AG04449 (cell line): ENCODE results near the gene RPL12.

ENCODE experiments used
- CTCF ChIA-PET: fragments of 350-600 bp; formaldehyde crosslinking; extraction: SDS; loops from one replicate; lab custom pipeline; 2021; ENCODE audit warnings: antibody characterized with exemption; lab: Yijun Ruan, JAX
- POLR2A ChIA-PET: fragments of 400-600, 350-600 bp; formaldehyde crosslinking; extraction: SDS; loops from one replicate; lab custom pipeline; 2020; ENCODE audit warnings: antibody characterized with exemption, inconsistent platforms; lab: Yijun Ruan, JAX
- DNase-seq: peaks from one replicate; pipeline ENCODE4 v3.0.0-alpha.2; 2010; ENCODE audit warnings: low read depth, low spot score
- H3K4me3 ChIP-seq: 2 replicates; pipeline ENCODE4 v1.5.1; 2011; ENCODE audit warnings: low read depth, mild to moderate bottlenecking, control low read depth, low read length
- TF ChIP-seq, protein P1 (sequence below): IDR thresholded peaks from one replicate; pipeline ENCODE4 v1.5.1; 2011; ENCODE audit warnings: mild to moderate bottlenecking, moderate library complexity, low read length, control low read depth, inconsistent platforms; ENCODE audit not compliant: insufficient read depth; ENCODE audit errors: missing control alignments

Gene RPL12

DNA sequence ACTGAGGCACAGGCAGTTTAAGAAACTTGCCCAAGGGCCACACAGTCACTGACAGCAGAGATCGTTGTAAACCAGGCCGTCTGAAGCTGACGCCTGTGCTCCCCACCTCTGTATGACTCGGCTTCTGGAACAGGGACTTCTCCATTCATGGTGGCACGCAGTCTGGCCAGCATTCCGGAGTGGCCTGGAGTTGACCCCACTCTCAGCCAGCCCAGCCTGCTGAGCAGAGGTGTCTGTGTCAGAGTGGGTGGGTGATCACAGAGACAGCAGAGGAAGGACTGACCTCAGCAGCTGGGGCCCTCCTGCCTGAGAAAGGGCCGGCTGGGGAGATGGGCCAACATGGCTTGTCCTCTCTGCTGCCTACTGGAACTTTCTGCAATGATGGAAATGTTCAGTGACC, 12.7 kb upstream of the RPL12 start:
- ChIA-PET CTCF (interaction anchor here (1.4 kb wide), 1 partner anchor 8 kb away, joined by 3 read pairs; no protein-coding TSS in a partner anchor), POLR2A (no interaction called here)
- DNase-seq: no peak
- TF ChIP-seq, protein P1, sequence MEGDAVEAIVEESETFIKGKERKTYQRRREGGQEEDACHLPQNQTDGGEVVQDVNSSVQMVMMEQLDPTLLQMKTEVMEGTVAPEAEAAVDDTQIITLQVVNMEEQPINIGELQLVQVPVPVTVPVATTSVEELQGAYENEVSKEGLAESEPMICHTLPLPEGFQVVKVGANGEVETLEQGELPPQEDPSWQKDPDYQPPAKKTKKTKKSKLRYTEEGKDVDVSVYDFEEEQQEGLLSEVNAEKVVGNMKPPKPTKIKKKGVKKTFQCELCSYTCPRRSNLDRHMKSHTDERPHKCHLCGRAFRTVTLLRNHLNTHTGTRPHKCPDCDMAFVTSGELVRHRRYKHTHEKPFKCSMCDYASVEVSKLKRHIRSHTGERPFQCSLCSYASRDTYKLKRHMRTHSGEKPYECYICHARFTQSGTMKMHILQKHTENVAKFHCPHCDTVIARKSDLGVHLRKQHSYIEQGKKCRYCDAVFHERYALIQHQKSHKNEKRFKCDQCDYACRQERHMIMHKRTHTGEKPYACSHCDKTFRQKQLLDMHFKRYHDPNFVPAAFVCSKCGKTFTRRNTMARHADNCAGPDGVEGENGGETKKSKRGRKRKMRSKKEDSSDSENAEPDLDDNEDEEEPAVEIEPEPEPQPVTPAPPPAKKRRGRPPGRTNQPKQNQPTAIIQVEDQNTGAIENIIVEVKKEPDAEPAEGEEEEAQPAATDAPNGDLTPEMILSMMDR: no peak
- no peak overlapping the region for H3K4me3 ChIP-seq

DNA sequence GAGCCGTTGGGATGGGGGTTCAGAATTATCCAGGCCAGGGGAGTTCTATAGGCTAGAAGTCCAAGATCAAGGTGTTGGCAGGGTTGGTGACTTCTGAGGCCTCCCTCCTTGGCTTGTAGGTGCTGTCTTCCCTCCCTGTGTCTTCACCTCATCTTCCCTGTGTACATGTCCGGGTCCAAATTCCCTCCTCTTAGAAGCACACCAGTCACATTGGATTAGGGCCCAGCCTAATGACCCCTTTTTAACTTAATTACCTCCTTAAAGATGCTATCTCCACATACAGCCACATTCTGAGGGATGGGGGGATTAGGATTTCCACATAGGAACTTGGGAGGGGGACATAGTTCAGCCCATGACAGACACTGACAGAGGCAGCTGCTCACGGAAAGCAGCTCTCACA, 12.2 kb upstream of the RPL12 start:
- CTCF ChIA-PET: interaction anchor here (0.6 to 1.9 kb wide), 3 partner anchors 10 to 271 kb away, joined by 3 to 7 read pairs (median 3); partner anchors contain the start of gene TOR2A
- no peak overlapping the region for H3K4me3 ChIP-seq
- POLR2A ChIA-PET: no interaction called here
- TF ChIP-seq, protein P1: no peak
- no peak for DNase-seq

DNA sequence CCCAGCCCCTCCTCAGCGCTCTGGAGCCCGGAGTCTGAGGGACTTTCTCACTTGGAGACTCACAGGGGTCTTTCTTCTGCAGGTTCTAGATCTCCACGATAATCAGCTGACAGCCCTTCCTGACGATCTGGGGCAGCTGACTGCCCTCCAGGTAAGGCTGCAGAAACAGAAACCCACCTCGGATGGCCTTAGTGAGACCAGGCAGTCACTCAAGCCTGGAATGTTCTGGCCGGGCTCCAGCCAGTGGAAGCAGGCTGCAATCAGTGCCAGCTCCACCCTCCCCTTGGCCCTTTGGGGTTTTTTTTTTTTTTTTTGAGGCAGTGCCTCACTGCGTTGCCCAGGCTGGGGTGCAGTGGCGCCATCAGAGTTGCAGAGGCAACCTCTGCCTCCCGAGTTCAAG, 7.7 kb upstream of the RPL12 start:
- TF ChIP-seq, protein P1: no peak
- ChIA-PET CTCF (no interaction called here), POLR2A (no interaction called here)
- DNase-seq: no peak
- no peak overlapping the region for H3K4me3 ChIP-seq

DNA sequence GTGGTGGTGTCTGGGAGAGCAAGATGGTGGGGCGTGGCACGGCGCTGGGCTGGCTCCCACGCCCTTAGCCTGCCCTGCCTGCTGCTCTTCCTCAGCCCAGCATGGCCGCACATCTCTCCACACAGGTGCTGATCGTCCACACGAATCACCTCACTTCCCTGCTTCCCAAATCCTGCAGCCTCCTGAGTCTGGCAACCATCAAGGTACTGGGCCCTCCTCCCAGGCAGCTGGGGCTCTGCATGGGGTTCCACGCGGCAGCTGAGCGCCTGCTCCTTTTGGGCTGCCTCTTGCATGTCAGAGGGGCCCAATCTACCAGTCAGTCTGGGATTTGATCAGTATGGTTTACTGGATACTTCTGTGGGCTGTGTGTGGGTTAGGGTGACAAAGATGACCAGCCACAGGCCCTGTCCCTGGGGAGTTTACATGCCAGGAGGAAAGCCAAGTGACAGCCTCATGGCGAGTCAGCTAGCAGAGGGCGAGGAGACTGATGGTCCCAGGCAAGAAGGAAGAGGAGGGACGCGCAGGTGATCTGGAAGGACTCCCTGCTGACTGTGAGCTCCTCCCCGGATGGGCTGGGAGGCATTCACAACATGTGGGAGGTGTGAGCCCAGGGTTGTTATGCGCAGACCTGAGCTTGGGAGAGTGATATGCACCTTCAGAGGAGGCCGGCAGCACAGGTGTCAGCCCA, 6.1 kb upstream of the RPL12 start:
- POLR2A ChIA-PET: no interaction called here
- H3K4me3 ChIP-seq: no peak overlapping the region
- TF ChIP-seq, protein P1: no peak
- CTCF ChIA-PET: no interaction called here
- no peak for DNase-seq

DNA sequence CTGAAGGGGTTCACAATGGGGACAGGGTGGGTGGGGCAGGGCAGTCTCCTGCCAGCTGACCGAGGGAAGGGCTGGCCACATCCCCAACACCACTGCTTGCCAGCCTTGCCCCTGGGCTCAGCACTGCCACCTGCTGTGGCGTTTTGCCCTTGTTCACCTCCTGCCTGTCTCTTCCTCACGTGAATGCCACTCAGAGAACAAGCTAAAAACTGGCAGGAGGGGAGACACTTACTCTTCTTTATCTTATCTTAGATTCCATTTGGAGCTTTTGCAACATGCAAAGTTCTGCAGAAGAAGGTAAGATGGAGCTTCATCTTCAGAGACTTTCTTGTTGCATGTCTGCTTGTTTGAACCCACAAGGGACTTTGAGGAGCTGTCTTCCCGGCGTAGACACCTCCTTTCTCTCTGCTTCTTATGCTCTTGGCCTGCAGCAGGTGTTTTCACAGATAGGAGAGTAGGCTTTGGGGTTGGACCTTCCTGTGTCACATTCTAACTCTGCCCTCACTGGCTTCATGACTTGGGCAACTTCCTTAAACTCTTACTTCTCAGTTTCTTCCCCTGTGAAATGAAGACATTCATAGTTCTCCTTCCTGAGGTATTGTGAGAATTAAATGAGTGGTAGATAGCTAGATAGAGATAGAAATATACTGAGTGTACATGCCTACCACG, 4.3 kb upstream of the RPL12 start:
- TF ChIP-seq, protein P1: peak; percentile 12
- CTCF ChIA-PET: interaction anchor here (0.6 to 2.0 kb wide), 8 partner anchors 9 to 516 kb away, joined by 3 to 5 read pairs (median 4); no protein-coding TSS in a partner anchor
- POLR2A ChIA-PET: interaction anchor here (0.7 kb wide), 1 partner anchor 15 kb away, joined by 3 read pairs; no protein-coding TSS in a partner anchor

DNA sequence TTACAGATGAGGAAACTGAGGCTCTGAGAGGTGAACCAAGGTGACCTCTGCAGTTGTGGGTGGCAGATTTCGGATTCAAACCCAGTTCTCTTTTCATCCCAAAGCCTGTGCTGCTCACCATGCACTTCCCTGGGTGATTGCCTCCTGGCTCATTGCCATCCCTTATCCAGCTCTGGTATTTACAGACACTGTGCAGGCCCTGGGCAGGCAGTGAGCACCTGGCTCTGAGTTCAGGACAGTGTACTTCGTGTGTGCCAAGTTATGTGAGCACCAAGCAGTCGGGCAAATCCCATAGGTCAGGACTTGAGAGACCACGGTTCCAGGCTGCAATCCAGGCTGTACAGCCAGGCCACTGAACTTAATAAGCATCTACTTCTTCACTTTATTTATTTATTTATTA, 1.5 kb upstream of the RPL12 start:
- TF ChIP-seq, protein P1: no peak
- ChIA-PET POLR2A (interaction anchor here (0.7 to 2.0 kb wide), 2 partner anchors 10 to 29 kb away, joined by 3 to 19 read pairs; partner anchors contain the start of gene ZNF79), CTCF (interaction anchor here (0.8 to 1.4 kb wide), 4 partner anchors 10 to 134 kb away, joined by 3 read pairs; no protein-coding TSS in a partner anchor)
- no peak for DNase-seq
- H3K4me3 ChIP-seq: peak overlapping the region; percentile 98

More for the DNA sequence above, 4.3 kb upstream of the RPL12 start:
- no peak overlapping the region for H3K4me3 ChIP-seq
- DNase-seq: no peak
